T-helper 22 cell (primary cell): ENCODE data around the gene KCNC2.

Source experiments
- DNase-seq: peaks from one replicate; pipeline ENCODE4 v3.0.0-alpha.2; 2020; ENCODE audit warnings: low read depth

The KCNC2 gene

DNA sequence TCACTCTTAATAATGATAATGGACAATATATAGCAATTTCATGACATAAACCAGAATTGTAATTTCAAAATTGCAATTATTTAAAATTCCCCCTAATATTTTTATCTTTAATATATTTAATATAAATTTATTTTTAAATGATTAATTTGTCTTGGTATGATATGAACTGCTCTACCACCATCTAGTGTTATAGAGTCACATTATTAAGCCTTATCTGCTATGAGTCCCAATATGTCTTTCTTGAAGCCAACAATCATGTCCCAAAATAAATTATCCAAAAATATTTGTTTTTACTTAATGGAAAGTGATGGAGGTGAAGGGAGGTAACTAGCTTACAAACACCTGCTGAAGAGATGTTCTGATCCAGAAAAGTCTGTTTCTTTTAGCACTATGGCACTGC is 151.4 kb downstream of the KCNC2 start:
- DNase-seq, result no peak

DNA sequence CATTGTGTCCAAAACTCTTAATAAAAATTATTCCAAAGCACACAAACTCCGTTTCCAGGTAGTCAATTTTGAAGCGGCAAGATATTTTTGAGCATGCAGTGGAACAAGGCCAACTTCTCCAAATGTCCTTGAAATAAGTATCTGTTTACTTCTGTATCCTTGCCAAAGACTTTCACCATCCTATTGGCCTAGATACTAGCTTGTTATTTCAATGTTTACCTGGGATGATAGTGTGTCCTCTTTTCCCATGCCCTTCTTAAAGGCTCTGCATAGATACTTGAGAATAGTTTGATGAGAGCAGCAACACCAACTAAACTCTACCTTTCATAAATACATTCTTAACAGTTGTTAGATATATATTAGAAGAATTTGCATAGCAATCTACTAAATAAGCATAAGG is 160.9 kb downstream of the KCNC2 start:
- DNase-seq, result no peak

DNA sequence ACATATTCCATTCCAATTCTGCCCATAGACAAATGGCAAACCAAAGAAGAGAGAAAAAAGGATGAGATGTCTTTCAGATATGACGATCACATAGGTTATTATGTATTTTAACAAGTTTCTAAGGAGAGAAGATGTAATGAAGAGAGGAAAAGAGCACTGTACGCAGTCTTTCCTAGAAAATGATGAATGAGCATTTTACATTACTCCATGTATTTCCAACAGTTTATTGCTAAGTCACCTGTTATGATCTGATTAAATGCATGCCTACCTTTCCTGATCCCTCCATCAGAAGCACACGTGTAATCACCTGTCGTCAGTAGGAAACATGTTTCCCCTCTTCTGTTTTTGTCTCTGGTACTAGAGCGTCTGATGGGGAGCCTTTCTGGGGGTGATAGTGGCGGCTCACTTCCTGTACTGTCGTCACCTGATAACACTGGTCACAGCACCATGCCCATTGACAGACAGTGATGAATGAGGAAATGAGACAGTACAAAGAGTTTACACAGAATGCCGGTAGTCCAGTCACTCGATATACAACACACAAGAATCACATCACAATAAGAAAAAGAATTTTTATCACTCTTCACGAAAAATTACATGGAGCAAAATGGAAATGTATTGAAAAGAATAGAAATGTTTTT is 161.6 kb downstream of the KCNC2 start:
- no peak for DNase-seq

GRCh38 chr12:75042125-75042524 is 167.5 kb downstream of the KCNC2 start:
- DNase-seq, result no peak

- DNase-seq, result no peak
These were observed 168.2 kb downstream of the KCNC2 start for GRCh38 chr12:75041472-75041871.

DNA sequence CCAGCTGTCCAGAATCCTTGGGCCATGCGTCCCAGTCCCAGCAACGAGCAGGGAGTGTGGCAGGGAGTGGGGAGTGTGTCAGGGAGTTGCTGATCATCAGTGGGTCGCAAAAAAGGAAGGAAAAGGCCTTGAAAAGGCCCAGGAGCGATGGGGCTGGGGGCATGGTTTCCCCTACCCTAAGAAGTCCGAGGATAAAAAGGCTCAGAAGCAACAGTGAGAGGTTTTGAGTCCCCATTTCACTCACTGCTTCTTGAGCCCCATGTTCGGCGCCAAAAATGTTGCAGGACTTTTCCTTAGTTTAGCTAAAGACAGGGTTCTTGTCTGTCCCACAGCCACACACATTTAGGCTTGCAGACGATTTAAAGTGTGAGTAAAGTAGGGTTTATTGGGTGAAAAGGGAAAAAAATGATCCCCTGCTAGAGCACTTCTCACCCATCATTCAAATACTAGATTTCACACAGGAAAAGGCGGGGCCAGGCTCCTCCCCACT is 189.5 kb downstream of the KCNC2 start:
- DNase-seq, result no peak

DNA sequence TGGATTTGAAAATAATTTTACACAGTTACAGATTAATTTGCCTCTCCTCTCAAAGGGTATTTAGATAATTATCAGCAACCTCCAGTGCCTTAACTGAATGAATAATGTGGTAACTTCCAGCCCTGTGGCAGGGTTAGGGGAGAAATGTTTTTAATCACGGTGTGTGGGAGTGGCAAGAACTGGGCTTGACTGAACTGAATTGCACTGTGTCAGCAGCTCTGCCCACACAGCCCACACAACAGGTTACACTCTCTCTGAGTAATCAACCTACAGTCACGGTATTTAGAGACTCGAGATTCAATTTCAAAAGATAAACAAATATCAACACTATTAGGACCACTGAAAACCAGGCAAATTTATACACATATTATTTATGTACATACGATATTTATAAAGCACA is 198.5 kb downstream of the KCNC2 start:
- no peak for DNase-seq

GRCh38 chr12:75007133-75007532 is 202.5 kb downstream of the KCNC2 start:
- no peak for DNase-seq

DNA sequence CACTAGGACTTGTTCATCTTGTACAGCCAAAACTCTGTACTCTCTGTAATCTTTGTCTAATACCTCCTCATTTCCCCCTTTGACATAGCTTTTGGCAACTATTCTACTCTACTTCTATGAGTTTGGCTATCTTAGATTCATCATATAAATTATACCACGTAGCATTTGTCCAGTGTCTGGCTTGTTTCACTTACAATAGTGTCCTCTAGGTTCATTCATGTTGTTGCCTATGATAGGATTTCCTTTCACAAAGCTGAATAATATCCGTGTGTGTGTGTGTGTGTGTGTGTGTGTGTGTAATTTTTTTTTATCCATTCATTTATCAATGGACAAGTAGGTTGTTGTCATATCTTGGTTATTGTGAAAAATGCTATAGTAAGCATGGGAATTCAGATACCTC is 209.5 kb downstream of the KCNC2 start:
- DNase-seq, result no peak

- no peak for DNase-seq
These were observed 210.2 kb downstream of the KCNC2 start for GRCh38 chr12:74999474-74999873.
